ENCODE data around the gene PDE6A. TPM values are rescaled to one million over a fixed set of nuclear protein-coding genes. Genes with fewer than 3 reads are reported as not detected.

The PDE6A gene
- total and polyA plus RNA-seq, 9 of the 15 experiments (the other 6 are each of a cell fraction or from before 2014, with no cell fraction given): 0.01 to 0.04 (median 0.01) TPM; not detected in 6

GRCh38 chr5:149824120-149824519 is 120.5 kb downstream of the PDE6A start:
- H3K4me2 ChIP-seq (ENCODE audit: insufficient read depth, low read length): no peak overlapping the region
- CTCF ChIA-PET (ENCODE audit: low intra/inter-chr PET ratio): interaction anchor here (1.1 kb wide), 1 partner anchor 170 kb away, joined by 3 read pairs; no protein-coding TSS in a partner anchor
- no peak overlapping the region for H3K4me3 ChIP-seq
- H3K36me3 ChIP-seq (ENCODE audit: control insufficient read depth, insufficient read depth, low read length): peaks cover 87% of the 10 kb centered on the region; the same call in 2 of the 3 replicates
- H3K27me3 ChIP-seq (ENCODE audit: control insufficient read depth in 2 of 2, insufficient read depth in 2 of 2, low read length in 2 of 2): no peaks in the 10 kb centered on the region
- peaks cover 19% of the 10 kb centered on the region; the same call in 2 of the 3 replicates for H3K79me2 ChIP-seq (ENCODE audit: control insufficient read depth, insufficient read depth, low read length)
- H3K9me1 ChIP-seq (ENCODE audit: control insufficient read depth, insufficient read depth, low read length): no peaks in the 10 kb centered on the region
- no peaks in the 10 kb centered on the region for H4K20me1 ChIP-seq (replicated peaks; ENCODE audit: control insufficient read depth, insufficient read depth, low read length)
- intact Hi-C loops (cut with micrococcal nuclease) (no loop called here), in situ Hi-C loops (cut with MboI) (no loop called here)
- no peak for TF ChIP-seq ZNF589 (CRISPR knock-in tag; IDR thresholded peaks at IDR 0.05; ENCODE audit: low read depth)
- TF ChIP-seq ZNF77 (CRISPR knock-in tag; IDR thresholded peaks at IDR 0.05): no peak
- TF ChIP-seq ATF7 (IDR thresholded peaks at IDR 0.05): peak; percentile 52; the same call in 1 of the 2 replicates
- no peak for TF ChIP-seq SMAD2 (IDR thresholded peaks at IDR 0.05; ENCODE audit: low read depth, low read length)
- no peak for TF ChIP-seq RBM39 (optimal IDR thresholded peaks at IDR 0.05; ENCODE audit: low read depth, low read length)
- TF ChIP-seq MTA1 (IDR thresholded peaks at IDR 0.05; ENCODE audit: borderline replicate concordance): no peak
- TF ChIP-seq ZNF584 (CRISPR knock-in tag; IDR thresholded peaks at IDR 0.05; ENCODE audit: low read depth): no peak
- peak; percentile 62 for TF ChIP-seq ATF3 (IDR thresholded peaks at IDR 0.05)
- no peak for TF ChIP-seq ATF3 (CRISPR knock-in tag; conservative IDR thresholded peaks at IDR 0.05)
- TF ChIP-seq ZNF133 (CRISPR knock-in tag; IDR thresholded peaks at IDR 0.05): no peak
- no peak for TF ChIP-seq STAT5A (IDR thresholded peaks at IDR 0.05; ENCODE audit: borderline replicate concordance, low read length)
- no peak for TF ChIP-seq PHB2 (IDR thresholded peaks at IDR 0.05; ENCODE audit: low read depth)
- TF ChIP-seq NCOA4 (IDR thresholded peaks at IDR 0.05; ENCODE audit: partially characterized antibody): no peak
- no peak for TF ChIP-seq ZNF79 (CRISPR knock-in tag; IDR thresholded peaks at IDR 0.05; ENCODE audit: low read depth)
- no peak for TF ChIP-seq TBL1XR1 (IDR thresholded peaks at IDR 0.05; ENCODE audit: low read length in 2 of 2)
- no peak for TF ChIP-seq ZNF592 (IDR thresholded peaks at IDR 0.05)
- TF ChIP-seq MNT (conservative IDR thresholded peaks at IDR 0.05): no peak
- ATAC-seq (no peak), FAIRE-seq (no peak), DNase-seq (ENCODE audit: extremely low read depth in 1 of 4, low spot score in 3 of 4) (no peak)
- H3K4me1 ChIP-seq (replicated peaks in 1 of 2; ENCODE audit: control insufficient read depth in 2 of 2, insufficient read depth in 2 of 2, low read length in 2 of 2): 0 out of 5 replicates have a peak, but pooled peaks cover 0 to 3% of the 10 kb centered on the region in 2 experiments
- H3K9ac ChIP-seq (ENCODE audit: insufficient read depth in 1 of 2, low read depth in 2 of 2, low read length in 2 of 2): no peak overlapping the region
- POLR2A ChIA-PET: no interaction called here
- no peak overlapping the region for H2AFZ ChIP-seq (ENCODE audit: low read depth, low read length)
- H3K27ac ChIP-seq (ENCODE audit: extremely low read depth, low read depth, low read length): no peak overlapping the region
- 89% methylated on average over 7 of the region's 7 CpGs for WGBS (ENCODE audit: insufficient coverage, low coverage, missing lambda C conversion rate)
- no peaks in the 10 kb centered on the region for H3K9me3 ChIP-seq (replicated peaks; ENCODE audit: control insufficient read depth, insufficient read depth, low read depth, low read length)
- BruUV-seq (replicated peaks): no TSS peak
